H9 (cell line): ENCODE data around the gene NUP98. TPM values are rescaled to one million over a fixed set of nuclear protein-coding genes. Genes with fewer than 3 reads are reported as not detected.
A peak's percentile ranks its signal among the peaks of the same experiment; 100 is the strongest.

Source experiments
- DNase-seq: peaks from one replicate; pipeline ENCODE4 v3.0.0-alpha.2; 2017
- H2AFZ ChIP-seq: one replicate; pipeline ENCODE4 v1.6.1; 2013; ENCODE audit warnings: mild to moderate bottlenecking, low read length, control low read depth, moderate library complexity
- H2AK5ac ChIP-seq: 2 replicates; pipeline ENCODE4 v1.6.1; 2013; ENCODE audit warnings: low read length, control low read depth, mixed read lengths; ENCODE audit not compliant: insufficient read length
- H2BK120ac ChIP-seq: one replicate; pipeline ENCODE4 v1.6.1; 2013; ENCODE audit warnings: low read depth, mild to moderate bottlenecking, low read length, control low read depth, inconsistent platforms; ENCODE audit not compliant: poor library complexity, severe bottlenecking
- H2BK12ac ChIP-seq: 2 replicates; pipeline ENCODE4 v1.6.1; 2013; ENCODE audit warnings: low read length, control low read depth, mixed read lengths, low read depth; ENCODE audit not compliant: insufficient read length
- H2BK15ac ChIP-seq: 2 replicates; pipeline ENCODE4 v1.6.1; 2013; ENCODE audit warnings: low read depth, low read length, control low read depth
- H2BK20ac ChIP-seq: one replicate; pipeline ENCODE4 v1.6.1; 2013; ENCODE audit warnings: low read depth, mild to moderate bottlenecking, low read length, control low read depth, inconsistent platforms; ENCODE audit not compliant: poor library complexity, severe bottlenecking
- H2BK5ac ChIP-seq: 2 replicates; pipeline ENCODE4 v1.6.1; 2013; ENCODE audit warnings: low read length, control low read depth, mixed read lengths; ENCODE audit not compliant: insufficient read length
- H3K14ac ChIP-seq: 2 replicates; pipeline ENCODE4 v1.6.1; 2013; ENCODE audit warnings: low read length, control low read depth; ENCODE audit not compliant: insufficient read depth
- H3K18ac ChIP-seq: 2 replicates; pipeline ENCODE4 v1.6.1; 2013; ENCODE audit warnings: low read depth, mild to moderate bottlenecking, mixed read lengths, low read length, control low read depth; ENCODE audit not compliant: insufficient read length
- H3K23ac ChIP-seq: 2 replicates; pipeline ENCODE4 v1.6.1; 2013; ENCODE audit warnings: low read length, control low read depth, mixed read lengths, low read depth; ENCODE audit not compliant: insufficient read length
- H3K23me2 ChIP-seq: 2 replicates; pipeline ENCODE4 v1.6.1; 2013; ENCODE audit warnings: low read depth, mild to moderate bottlenecking, mixed read lengths, low read length, control low read depth; ENCODE audit not compliant: insufficient read length, poor library complexity, severe bottlenecking
- H3K27ac ChIP-seq: 2 replicates; pipeline ENCODE4 v1.5.1; 2013; ENCODE audit warnings: low read length, control low read depth, mixed read lengths, low read depth; ENCODE audit not compliant: insufficient read length
- H3K27me3 ChIP-seq: 2 replicates; pipeline ENCODE4 v1.6.1; 2013; ENCODE audit warnings: low read length, control low read depth, inconsistent platforms; ENCODE audit not compliant: insufficient read depth
- H3K4ac ChIP-seq: 2 replicates; pipeline ENCODE4 v1.6.1; 2013; ENCODE audit warnings: low read depth, mild to moderate bottlenecking, control low read depth, inconsistent platforms, low read length, moderate library complexity
- H3K4me1 ChIP-seq: 2 replicates; pipeline ENCODE4 v1.6.1; 2013; ENCODE audit warnings: low read length, control low read depth, inconsistent platforms; ENCODE audit not compliant: insufficient read depth
- H3K4me2 ChIP-seq: 2 replicates; pipeline ENCODE4 v1.6.1; 2013; ENCODE audit warnings: low read length, control low read depth, mixed read lengths; ENCODE audit not compliant: insufficient read length, insufficient read depth
- H3K56ac ChIP-seq: 2 replicates; pipeline ENCODE4 v1.6.1; 2013; ENCODE audit warnings: low read depth, mild to moderate bottlenecking, mixed read lengths, low read length, control low read depth; ENCODE audit not compliant: insufficient read length
- H3K79me1 ChIP-seq: 2 replicates; pipeline ENCODE4 v1.6.1; 2013; ENCODE audit warnings: low read depth, mild to moderate bottlenecking, moderate library complexity, low read length, control low read depth, inconsistent platforms; ENCODE audit not compliant: insufficient read depth, poor library complexity, severe bottlenecking
- H3K79me2 ChIP-seq: 2 replicates; pipeline ENCODE4 v1.6.1; 2013; ENCODE audit warnings: low read length, control low read depth, inconsistent platforms; ENCODE audit not compliant: insufficient read depth
- H3K9ac ChIP-seq: 2 replicates; pipeline ENCODE4 v1.6.1; 2013; ENCODE audit warnings: low read length, control low read depth, mixed read lengths; ENCODE audit not compliant: insufficient read length; ENCODE audit errors: extremely low read depth
- H3K9me3 ChIP-seq: one replicate; pipeline ENCODE4 v1.6.1; 2013; ENCODE audit warnings: low read depth, low read length, inconsistent platforms; ENCODE audit not compliant: control insufficient read depth
- H3T11ph ChIP-seq: one replicate; pipeline ENCODE4 v1.6.1; 2013; ENCODE audit warnings: mild to moderate bottlenecking, low read length, control low read depth, inconsistent platforms
- H4K20me1 ChIP-seq: one replicate; pipeline ENCODE4 v1.6.1; 2013; ENCODE audit not compliant: control insufficient read depth, insufficient read length, insufficient read depth
- H4K5ac ChIP-seq: 2 replicates; pipeline ENCODE4 v1.6.1; 2013; ENCODE audit warnings: low read depth, mild to moderate bottlenecking, mixed read lengths, low read length, control low read depth; ENCODE audit not compliant: insufficient read length
- H4K8ac ChIP-seq: replicated peaks from 2 replicates; pipeline ENCODE4 v1.6.1; 2013; ENCODE audit warnings: low read length, control low read depth, mixed read lengths, low read depth; ENCODE audit not compliant: insufficient read length
- H4K91ac ChIP-seq: 2 replicates; pipeline ENCODE4 v1.6.1; 2013; ENCODE audit warnings: low read depth, mild to moderate bottlenecking, moderate library complexity, mixed read lengths, low read length, control low read depth; ENCODE audit not compliant: insufficient read length
- H3K27ac Mint-ChIP-seq, 3 experiments: 2 replicates in 2 of 3; 3 replicates in 1 of 3; pipeline ENCODE4 v1.8.0; 2020 to 2021; ENCODE audit warnings: mixed read lengths in 3 of 3, mild to moderate bottlenecking in 1 of 3, moderate library complexity in 1 of 3
- H3K27me3 Mint-ChIP-seq: 2 replicates; pipeline ENCODE4 v1.8.0; 2021; ENCODE audit warnings: low read depth, mild to moderate bottlenecking, moderate library complexity, mixed read lengths
- H3K36me3 Mint-ChIP-seq, 3 experiments: 2 replicates in 2 of 3; 3 replicates in 1 of 3; pipeline ENCODE4 v1.8.0; 2020 to 2021; ENCODE audit warnings: low read depth in 3 of 3, mixed read lengths in 3 of 3; ENCODE audit not compliant: insufficient read depth in 1 of 3
- H3K4me1 Mint-ChIP-seq, 2 experiments: 2 replicates each; pipeline ENCODE4 v1.8.0; 2020; ENCODE audit warnings: mixed read lengths in 2 of 2
- H3K4me3 Mint-ChIP-seq, 2 experiments: 2 replicates in 1 of 2; 3 replicates in 1 of 2; pipeline ENCODE4 v1.8.0; 2020 to 2021; ENCODE audit warnings: mild to moderate bottlenecking in 2 of 2, mixed read lengths in 2 of 2, moderate library complexity in 1 of 2
- H3K9me3 Mint-ChIP-seq, 2 experiments: 2 replicates in 1 of 2; 3 replicates in 1 of 2; pipeline ENCODE4 v1.8.0; 2020; ENCODE audit warnings: mild to moderate bottlenecking in 2 of 2, mixed read lengths in 2 of 2, moderate library complexity in 1 of 2
- WGBS: extraction: QIAGEN DNeasy Blood & Tissue Kit; methylation state at CpG from one replicate; pipeline ENCODE4 v1.1.7; 2013; ENCODE audit warnings: missing lambda C conversion rate, low lambda C conversion rate, mixed read lengths; ENCODE audit not compliant: insufficient read length; ENCODE audit errors: extremely low coverage; 5-methylcytosine and 5-hydroxymethylcytosine counted together
- total RNA-seq: library from RNA; stranded (reverse); gene quantifications from 2 replicates; pipeline ENCODE4 v1.2.1, GENCODE V29; 2021
- TF ChIP-seq, protein P1 (sequence below): fragments of 200-600 bp; sonication (generic); conservative IDR thresholded peaks from 3 replicates; pipeline ENCODE4 v1.8.0; 2021; ENCODE audit warnings: antibody characterized with exemption, mild to moderate bottlenecking

The NUP98 gene
- total RNA-seq, 1 experiment from 2014 or later = 105 TPM

DNA sequence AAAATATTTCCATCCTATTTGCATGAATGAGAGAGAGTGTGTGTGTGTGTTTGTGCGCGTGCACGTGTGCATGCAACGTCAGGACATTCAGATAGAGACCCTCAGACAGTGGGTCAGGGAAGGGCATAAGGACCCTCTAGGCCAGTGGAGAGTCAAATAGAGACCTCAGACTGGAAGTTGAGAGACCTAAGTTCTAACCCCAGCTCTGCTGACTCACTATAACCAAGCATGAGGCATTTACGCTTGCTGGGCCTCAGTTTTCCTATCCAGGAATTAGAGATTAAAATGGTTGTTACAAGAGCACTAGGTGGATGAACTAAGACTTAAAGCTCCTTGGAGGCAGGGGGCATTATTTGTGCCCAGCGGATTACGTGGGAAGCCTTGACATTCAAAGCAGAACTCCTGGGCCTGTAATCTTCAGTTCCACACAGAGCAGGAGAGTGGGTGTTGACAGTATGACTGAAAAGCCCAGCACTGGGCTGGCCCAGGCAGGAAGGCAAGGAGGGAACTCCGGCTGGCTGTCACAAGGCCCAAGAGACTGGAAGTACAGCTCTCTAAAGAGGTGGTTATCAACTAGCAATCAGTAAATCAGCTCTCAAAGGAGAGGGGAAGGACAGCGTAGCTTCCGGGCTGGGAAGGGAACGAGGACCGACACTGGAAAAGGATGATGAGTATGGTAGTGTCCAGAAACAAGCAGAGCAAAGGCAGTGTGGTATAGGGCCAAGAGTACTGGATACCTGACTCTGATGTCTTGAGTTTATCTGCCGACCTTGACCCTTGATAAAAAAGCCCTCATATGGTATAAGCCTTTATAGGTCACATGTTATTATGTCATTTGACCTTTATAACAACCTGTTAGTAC is 34.3 kb upstream of the NUP98 start:
- Histone ChIP-seq H3T11ph (no peak overlapping the region), H3K14ac (no peak overlapping the region), H3K23me2 (no peaks in the 10 kb centered on the region), H4K5ac (no peak overlapping the region), H2AFZ (no peak overlapping the region), H3K9ac (no peak overlapping the region), H3K4me2 (no peak overlapping the region), H3K27ac (no peak overlapping the region), H3K23ac (no peak overlapping the region), H2BK20ac (no peak overlapping the region), H2AK5ac (no peak overlapping the region), H3K56ac (no peak overlapping the region), H2BK15ac (no peak overlapping the region), H4K20me1 (peaks cover 6% of the 10 kb centered on the region), H3K9me3 (no peaks in the 10 kb centered on the region), H3K4ac (no peak overlapping the region), H3K4me1 (peaks cover 18% of the 10 kb centered on the region), H3K79me2 (no peaks in the 10 kb centered on the region), H2BK5ac (no peak overlapping the region), H4K8ac (no peak overlapping the region), H2BK120ac (no peak overlapping the region), H3K27me3 (no peaks in the 10 kb centered on the region), H4K91ac (no peak overlapping the region), H3K18ac (no peak overlapping the region), H3K79me1 (no peaks in the 10 kb centered on the region), H2BK12ac (no peak overlapping the region)
- peaks cover 44% of the 10 kb centered on the region in 2 experiments for H3K4me1 Mint-ChIP-seq
- peak overlapping the region in 1 of 3 experiments; percentile 10; a peak in 1 of 7 replicates for H3K27ac Mint-ChIP-seq
- H3K9me3 Mint-ChIP-seq = no peaks in the 10 kb centered on the region
- no CpG with 5 or more reads among the region's 13 CpGs for WGBS
- TF ChIP-seq, protein P1, sequence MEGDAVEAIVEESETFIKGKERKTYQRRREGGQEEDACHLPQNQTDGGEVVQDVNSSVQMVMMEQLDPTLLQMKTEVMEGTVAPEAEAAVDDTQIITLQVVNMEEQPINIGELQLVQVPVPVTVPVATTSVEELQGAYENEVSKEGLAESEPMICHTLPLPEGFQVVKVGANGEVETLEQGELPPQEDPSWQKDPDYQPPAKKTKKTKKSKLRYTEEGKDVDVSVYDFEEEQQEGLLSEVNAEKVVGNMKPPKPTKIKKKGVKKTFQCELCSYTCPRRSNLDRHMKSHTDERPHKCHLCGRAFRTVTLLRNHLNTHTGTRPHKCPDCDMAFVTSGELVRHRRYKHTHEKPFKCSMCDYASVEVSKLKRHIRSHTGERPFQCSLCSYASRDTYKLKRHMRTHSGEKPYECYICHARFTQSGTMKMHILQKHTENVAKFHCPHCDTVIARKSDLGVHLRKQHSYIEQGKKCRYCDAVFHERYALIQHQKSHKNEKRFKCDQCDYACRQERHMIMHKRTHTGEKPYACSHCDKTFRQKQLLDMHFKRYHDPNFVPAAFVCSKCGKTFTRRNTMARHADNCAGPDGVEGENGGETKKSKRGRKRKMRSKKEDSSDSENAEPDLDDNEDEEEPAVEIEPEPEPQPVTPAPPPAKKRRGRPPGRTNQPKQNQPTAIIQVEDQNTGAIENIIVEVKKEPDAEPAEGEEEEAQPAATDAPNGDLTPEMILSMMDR = no peak
- no peak overlapping the region for H3K4me3 Mint-ChIP-seq
- no peak for DNase-seq
- H3K27me3 Mint-ChIP-seq = no peaks in the 10 kb centered on the region
- peaks cover 33 to 47% (median 35%) of the 10 kb centered on the region in 3 experiments for H3K36me3 Mint-ChIP-seq
